Mucosa of descending colon (tissue), 3 donors: ENCODE data around the gene SLC7A10. TPM values are rescaled to one million over a fixed set of nuclear protein-coding genes. Genes with fewer than 3 reads are reported as not detected.

Experiments
- ATAC-seq: fragments of 200-7000 bp; cut with Tn5 transposase; one replicate; pipeline ENCODE4 v1.9.1; 2020; ENCODE audit warnings: mild to moderate bottlenecking, moderate library complexity
- DNase-seq, 3 donors: peaks; one replicate each; pipeline ENCODE4 v3.0.0-alpha.2; 2020
- H3K36me3 ChIP-seq: fragments of 200-600 bp; one replicate; pipeline ENCODE4 v1.8.0; 2021; ENCODE audit warnings: low read depth, mild to moderate bottlenecking
- H3K4me1 ChIP-seq: fragments of 200-600 bp; one replicate; pipeline ENCODE4 v1.8.0; 2021; ENCODE audit warnings: low read depth, mild to moderate bottlenecking
- H3K4me3 ChIP-seq: fragments of 200-600 bp; one replicate; pipeline ENCODE4 v1.8.0; 2021; ENCODE audit warnings: mild to moderate bottlenecking
- H3K9me3 ChIP-seq: fragments of 200-600 bp; one replicate; pipeline ENCODE4 v1.8.0; 2021; ENCODE audit warnings: mild to moderate bottlenecking
- intact Hi-C, 2 donors: fragments of 100-400 bp; cut with DNase I in 1 of 2; cut with micrococcal nuclease in 1 of 2; formaldehyde crosslinking; loops; one replicate each; pipeline versions ENCODE4 v1.11.0 to v1.11.1; 2022; cut with DNase I, micrococcal nuclease
- total RNA-seq, 3 donors: library from RNA; stranded (reverse); fragmentation: NEBNext Ultra II Directional in 2 of 3; extraction: Animal tissue kit (Norgen Biotek cat#: 25700) in 2 of 3; gene quantifications; one replicate each; pipeline versions ENCODE4 v1.2.1 to v1.2.4, GENCODE V29; 2021 to 2023
- TF ChIP-seq, protein P1 (sequence below): fragments of 200-600 bp; IDR thresholded peaks from one replicate; pipeline ENCODE4 v1.8.0; 2022; ENCODE audit warnings: antibody characterized with exemption, mild to moderate bottlenecking
- donor health status: DM: no; HTN: no; CAD: no; lungs with moderate emphysema.
- donor health status: DM: no; HTN: no; CAD: no.
- donor health status: DM: no; HTN: yes; CAD: no.

The SLC7A10 gene
- total RNA-seq, 3 donors from 2014 or later: not detected

DNA sequence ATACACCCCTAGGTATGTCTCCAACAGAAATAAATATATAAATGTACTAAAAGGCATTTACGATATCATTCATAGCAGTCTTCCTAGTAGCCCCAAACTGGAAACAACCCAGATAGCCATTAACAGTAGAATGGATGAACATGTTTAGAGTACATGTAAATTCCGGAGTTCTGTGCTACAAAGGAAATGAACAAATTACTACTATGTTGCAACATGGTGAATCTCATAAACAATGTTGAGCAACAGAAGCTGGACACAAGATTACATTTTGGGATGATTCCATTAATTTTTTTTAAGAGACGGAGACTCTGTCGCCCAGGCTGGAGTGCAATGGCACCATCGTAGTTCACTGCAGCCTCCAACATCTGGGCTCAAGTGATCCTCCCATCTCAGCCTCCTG is 5.9 kb upstream of the SLC7A10 start:
- DNase-seq (no peak), ATAC-seq (no peak)
- Histone ChIP-seq H3K4me3 (no peak overlapping the region), H3K36me3 (no peaks in the 10 kb centered on the region), H3K4me1 (peaks cover 4% of the 10 kb centered on the region), H3K9me3 (peaks cover 9% of the 10 kb centered on the region)
- intact Hi-C loops: no loop called here
- TF ChIP-seq, protein P1, sequence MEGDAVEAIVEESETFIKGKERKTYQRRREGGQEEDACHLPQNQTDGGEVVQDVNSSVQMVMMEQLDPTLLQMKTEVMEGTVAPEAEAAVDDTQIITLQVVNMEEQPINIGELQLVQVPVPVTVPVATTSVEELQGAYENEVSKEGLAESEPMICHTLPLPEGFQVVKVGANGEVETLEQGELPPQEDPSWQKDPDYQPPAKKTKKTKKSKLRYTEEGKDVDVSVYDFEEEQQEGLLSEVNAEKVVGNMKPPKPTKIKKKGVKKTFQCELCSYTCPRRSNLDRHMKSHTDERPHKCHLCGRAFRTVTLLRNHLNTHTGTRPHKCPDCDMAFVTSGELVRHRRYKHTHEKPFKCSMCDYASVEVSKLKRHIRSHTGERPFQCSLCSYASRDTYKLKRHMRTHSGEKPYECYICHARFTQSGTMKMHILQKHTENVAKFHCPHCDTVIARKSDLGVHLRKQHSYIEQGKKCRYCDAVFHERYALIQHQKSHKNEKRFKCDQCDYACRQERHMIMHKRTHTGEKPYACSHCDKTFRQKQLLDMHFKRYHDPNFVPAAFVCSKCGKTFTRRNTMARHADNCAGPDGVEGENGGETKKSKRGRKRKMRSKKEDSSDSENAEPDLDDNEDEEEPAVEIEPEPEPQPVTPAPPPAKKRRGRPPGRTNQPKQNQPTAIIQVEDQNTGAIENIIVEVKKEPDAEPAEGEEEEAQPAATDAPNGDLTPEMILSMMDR: no peak

DNA sequence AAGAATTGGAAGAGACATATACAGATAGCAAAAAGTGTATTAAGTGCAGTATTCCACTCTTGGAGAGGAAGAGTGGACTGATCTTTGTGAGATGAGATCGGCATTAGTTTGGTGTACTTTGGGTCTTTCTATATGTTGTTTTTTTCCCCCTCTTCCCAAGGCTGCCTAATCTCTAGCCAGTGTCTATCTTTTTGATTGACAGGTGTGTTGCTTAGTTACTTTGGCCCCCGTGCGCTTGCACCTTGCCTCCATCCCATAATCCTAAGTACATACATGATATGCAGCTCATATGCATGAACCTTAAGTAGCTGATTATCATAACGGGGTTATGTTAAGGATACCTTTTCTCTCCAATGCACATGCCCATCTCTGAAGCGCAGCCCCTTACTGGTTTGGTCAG is 4.3 kb upstream of the SLC7A10 start:
- peaks cover 5% of the 10 kb centered on the region for H3K4me1 ChIP-seq
- TF ChIP-seq, protein P1: no peak
- no peak overlapping the region for H3K4me3 ChIP-seq
- intact Hi-C loops: no loop called here
- ATAC-seq (no peak), DNase-seq (no peak)
- H3K9me3 ChIP-seq: peaks cover 9% of the 10 kb centered on the region
- no peaks in the 10 kb centered on the region for H3K36me3 ChIP-seq

DNA sequence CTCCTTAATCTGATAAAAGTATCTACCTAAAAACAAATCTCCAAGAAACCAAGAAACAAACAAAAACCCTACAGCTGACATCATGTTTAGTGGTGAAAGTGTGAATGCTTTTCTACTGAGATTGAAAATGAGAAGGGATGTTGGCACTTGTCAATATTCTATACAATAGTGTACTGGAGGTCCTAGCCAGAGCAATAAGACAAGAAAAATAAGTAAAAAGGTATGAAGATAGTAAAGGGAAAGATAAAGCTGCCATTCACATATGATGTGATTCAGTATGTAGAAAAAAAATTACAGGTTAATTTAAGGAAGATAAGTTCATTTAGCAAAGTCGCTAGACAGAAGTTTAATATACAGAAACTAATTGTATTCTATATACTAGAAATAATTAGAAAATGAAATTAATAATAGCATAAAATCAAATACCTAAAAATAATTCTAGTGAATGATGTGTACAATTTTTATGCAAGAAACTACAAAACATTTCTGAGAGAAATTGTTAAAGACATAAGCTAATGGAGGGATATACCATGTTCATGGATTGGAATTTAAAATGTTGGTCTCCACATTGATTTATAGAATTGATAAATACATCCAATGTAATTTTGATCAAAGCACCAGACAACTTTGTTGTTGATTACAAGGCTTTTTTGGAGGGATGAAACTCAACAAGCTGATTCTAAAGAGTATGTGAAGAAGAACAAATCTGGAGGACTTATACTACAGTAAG is 2.4 kb upstream of the SLC7A10 start:
- intact Hi-C loops: no loop called here
- ATAC-seq: no peak
- no peaks in the 10 kb centered on the region for H3K36me3 ChIP-seq
- no peak for DNase-seq
- H3K4me1 ChIP-seq: peaks cover 5% of the 10 kb centered on the region
- no peak overlapping the region for H3K4me3 ChIP-seq
- peaks cover 9% of the 10 kb centered on the region for H3K9me3 ChIP-seq
- TF ChIP-seq, protein P1: no peak

DNA sequence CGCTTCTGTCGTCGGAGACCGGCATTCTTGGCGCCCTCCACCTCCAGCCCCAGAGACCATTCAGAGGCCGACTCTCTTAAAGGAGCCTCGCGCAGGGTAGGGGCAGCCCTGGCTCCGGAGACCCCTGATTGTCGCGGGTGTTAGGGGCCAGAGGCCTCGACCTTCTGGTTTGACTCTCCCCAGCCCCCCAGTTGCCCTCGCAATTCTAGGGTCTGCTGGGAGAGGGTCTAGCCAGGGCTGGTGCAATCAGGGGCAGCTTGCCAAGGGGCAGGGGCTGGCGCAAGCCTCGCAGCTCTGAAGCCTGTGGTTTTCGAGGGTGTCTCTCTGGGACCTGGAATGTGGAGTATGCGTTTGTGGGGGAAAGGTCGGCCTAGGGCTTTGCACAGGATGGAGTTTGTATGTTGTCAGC is 1.6 kb upstream of the SLC7A10 start:
- ATAC-seq (no peak), DNase-seq (no peak)
- Histone ChIP-seq H3K9me3 (peaks cover 9% of the 10 kb centered on the region), H3K36me3 (no peaks in the 10 kb centered on the region), H3K4me3 (no peak overlapping the region), H3K4me1 (peaks cover 5% of the 10 kb centered on the region)
- TF ChIP-seq, protein P1: no peak
- intact Hi-C loops: no loop called here

DNA sequence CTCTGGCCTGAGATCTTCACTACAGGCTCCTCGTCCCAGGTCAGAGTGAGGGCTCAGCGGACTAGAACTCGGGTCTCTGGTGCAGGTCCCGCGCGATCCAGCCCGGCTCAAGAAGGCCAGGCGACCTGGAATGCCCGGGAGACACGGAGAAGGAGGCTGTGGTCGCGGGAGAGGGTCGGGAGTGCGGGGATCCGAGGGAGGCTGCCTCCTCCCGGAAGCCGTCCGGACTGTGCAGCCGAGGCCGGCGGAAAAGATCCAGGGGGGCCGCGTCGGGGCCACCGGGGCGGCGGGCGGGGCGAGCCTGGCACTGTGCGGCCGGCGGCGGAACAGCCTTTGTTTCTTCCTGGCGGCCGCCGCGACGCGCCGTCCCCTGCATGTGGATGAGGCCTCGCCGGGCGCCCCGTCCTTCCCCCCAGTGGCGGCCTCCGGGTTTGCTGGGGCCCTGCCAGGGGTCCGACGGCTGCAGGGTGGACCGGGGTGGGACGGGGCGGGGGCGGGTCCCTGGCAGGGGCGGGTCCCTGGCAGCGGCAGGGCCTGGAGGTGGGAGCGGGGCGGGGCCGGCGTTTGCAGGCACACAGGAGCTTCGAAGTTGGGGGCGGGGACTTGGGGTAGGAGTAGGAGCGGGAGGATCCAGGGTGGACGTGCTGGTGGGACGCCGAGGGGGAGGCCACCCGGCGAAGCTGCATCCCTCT is 1.0 kb upstream of the SLC7A10 start:
- TF ChIP-seq, protein P1: no peak
- Histone ChIP-seq H3K9me3 (peaks cover 9% of the 10 kb centered on the region), H3K4me3 (no peak overlapping the region), H3K36me3 (no peaks in the 10 kb centered on the region), H3K4me1 (peaks cover 5% of the 10 kb centered on the region)
- intact Hi-C loops: no loop called here
- DNase-seq: peak in 2 of 3 donors; percentile 42 to 60
- peak; percentile 73 for ATAC-seq
